ENCODE measurements around the gene PBXIP1.
"Not testable (repeated sequence)": the region's sequence is repeated elsewhere in the genome, so short reads cannot be mapped to it uniquely, and the experiment has no call there.

PBXIP1 gene

GRCh38 chr1:154994591-154994990, 38.7 kb upstream of the PBXIP1 start:
- no peak for DNase-seq

GRCh38 chr1:154994269-154994587, 38.3 kb upstream of the PBXIP1 start:
- DNase-seq = no peak

GRCh38 chr1:154993572-154994268, 37.8 kb upstream of the PBXIP1 start, which contains the start of gene LENEP:
Gene LENEP, plus strand, starts transcription at chr1:154993586. Its CDS starts 22 bp downstream, at chr1:154993608.
- no peak for DNase-seq

- peak; percentile 47 for DNase-seq
Observed at GRCh38 chr1:154992721-154993571, 37.0 kb upstream of the PBXIP1 start.

- DNase-seq = no peak
Observed at GRCh38 chr1:154990276-154990675, 34.4 kb upstream of the PBXIP1 start.

- DNase-seq = no peak
Observed at GRCh38 chr1:154989195-154989860, 33.4 kb upstream of the PBXIP1 start.

GRCh38 chr1:154988058-154988954, 32.4 kb upstream of the PBXIP1 start:
- DNase-seq = no peak

- DNase-seq = no peak
Observed at GRCh38 chr1:154987326-154987725, 31.4 kb upstream of the PBXIP1 start.

GRCh38 chr1:154986736-154987135, 30.8 kb upstream of the PBXIP1 start:
- not testable (repeated sequence) for DNase-seq

GRCh38 chr1:154983776-154984466, 28.0 kb upstream of the PBXIP1 start:
- DNase-seq = no peak

- DNase-seq = peak; percentile 98
Observed at GRCh38 chr1:154982897-154983648, 27.2 kb upstream of the PBXIP1 start, which contains the start of gene FLAD1. Gene FLAD1, plus strand, starts transcription at chr1:154983344. Its CDS starts 351 bp downstream, at chr1:154983695.

GRCh38 chr1:154982341-154982740, 26.4 kb upstream of the PBXIP1 start:
- no peak for DNase-seq

- no peak for DNase-seq
Observed at GRCh38 chr1:154978360-154978759, 22.5 kb upstream of the PBXIP1 start.

GRCh38 chr1:154977762-154978161, 21.9 kb upstream of the PBXIP1 start:
- DNase-seq = not testable (repeated sequence)

- DNase-seq = no peak
Observed at GRCh38 chr1:154975409-154976059, 19.6 kb upstream of the PBXIP1 start.

GRCh38 chr1:154974808-154975408, 19.0 kb upstream of the PBXIP1 start:
- peak; percentile 93 for DNase-seq

- peak; percentile 99 for DNase-seq
Observed at GRCh38 chr1:154974102-154974807, 18.4 kb upstream of the PBXIP1 start, which contains the start of gene CKS1B. Gene CKS1B, plus strand, starts transcription at chr1:154974681. Its CDS starts 65 bp downstream, at chr1:154974746.

- DNase-seq = peak; percentile 81
Observed at GRCh38 chr1:154973344-154974101, 17.6 kb upstream of the PBXIP1 start.

All from GDM1 (cell line).